NCI-H460 (cell line): ENCODE data around the gene COG4. TPM values are rescaled to one million over a fixed set of nuclear protein-coding genes. Genes with fewer than 3 reads are reported as not detected.
"Not testable (repeated sequence)": the region's sequence is repeated elsewhere in the genome, so short reads cannot be mapped to it uniquely, and the experiment has no call there.

Experiments used
- DNase-seq: peaks from one replicate; pipeline ENCODE4 v3.0.0-alpha.2; 2016; ENCODE audit warnings: low read depth; ENCODE audit errors: extremely low read depth
- total RNA-seq: library from RNA; depleted of rRNA; stranded (reverse); fragments of >200 nt; shearing (Covaris generic); gene quantifications from 2 replicates; pipeline ENCODE4 v1.2.3, GENCODE V29; 2014

Gene COG4
- total RNA-seq, 1 experiment from 2014 or later = 24.3 TPM

GRCh38 chr16:70527315-70527996 lies 4.1 kb upstream of the COG4 start:
- DNase-seq = no peak

- DNase-seq = no peak
Observed at GRCh38 chr16:70526403-70526802, 3.0 kb upstream of the COG4 start.

- not testable (repeated sequence) for DNase-seq
Observed at GRCh38 chr16:70524399-70524825, 1.1 kb upstream of the COG4 start.

GRCh38 chr16:70523743-70524398 lies 517 bp upstream of the COG4 start, which contains the start of gene SF3B3:
Gene SF3B3 (plus strand): TSS chr16:70523816. CDS start chr16:70526657, 2,841 bp downstream.
- DNase-seq = no peak

- no peak for DNase-seq
Observed at GRCh38 chr16:70522216-70523075, 908 bp downstream of the COG4 start.

GRCh38 chr16:70520612-70521297 lies 2.6 kb downstream of the COG4 start:
- DNase-seq = no peak

GRCh38 chr16:70512456-70512855 lies 10.9 kb downstream of the COG4 start:
- DNase-seq = no peak

- no peak for DNase-seq
Observed at GRCh38 chr16:70511833-70512232, 11.5 kb downstream of the COG4 start.

GRCh38 chr16:70510216-70510615 lies 13.1 kb downstream of the COG4 start:
- no peak for DNase-seq

- DNase-seq = no peak
Observed at GRCh38 chr16:70508752-70509151, 14.6 kb downstream of the COG4 start.

GRCh38 chr16:70496513-70496912 lies 26.8 kb downstream of the COG4 start:
- no peak for DNase-seq

GRCh38 chr16:70495425-70496182 lies 27.8 kb downstream of the COG4 start:
- DNase-seq = no peak

GRCh38 chr16:70494777-70495176 lies 28.6 kb downstream of the COG4 start:
- no peak for DNase-seq

GRCh38 chr16:70494202-70494770 lies 29.1 kb downstream of the COG4 start:
- no peak for DNase-seq

GRCh38 chr16:70493802-70494201 lies 29.6 kb downstream of the COG4 start:
- no peak for DNase-seq

GRCh38 chr16:70490261-70490660 lies 33.1 kb downstream of the COG4 start:
- DNase-seq = no peak

- DNase-seq = no peak
Observed at GRCh38 chr16:70484867-70485266, 38.5 kb downstream of the COG4 start.

- no peak for DNase-seq
Observed at GRCh38 chr16:70483426-70483825, 39.9 kb downstream of the COG4 start.

GRCh38 chr16:70482624-70483023 lies 40.7 kb downstream of the COG4 start:
- no peak for DNase-seq
